Kidney epithelial cell (primary cell): Measurements from ENCODE around the gene GRIK4. TPM values are rescaled to one million over a fixed set of nuclear protein-coding genes. Genes with fewer than 3 reads are reported as not detected.
"Not testable (repeated sequence)": the region's sequence is repeated elsewhere in the genome, so short reads cannot be mapped to it uniquely, and the experiment has no call there.

Experiments
- DNase-seq: peaks from one replicate; pipeline ENCODE4 v3.0.0-alpha.2; 2010; ENCODE audit warnings: low read depth
- H3K27me3 ChIP-seq: 2 replicates; pipeline ENCODE4 v1.6.0; 2011; ENCODE audit warnings: low read length; ENCODE audit not compliant: control insufficient read depth, insufficient read depth
- H3K36me3 ChIP-seq: 2 replicates; pipeline ENCODE4 v1.5.1; 2011; ENCODE audit warnings: low read length; ENCODE audit not compliant: control insufficient read depth, insufficient read depth
- H3K4me3 ChIP-seq: 2 replicates; pipeline ENCODE4 v1.5.1; 2011; ENCODE audit warnings: low read depth, mild to moderate bottlenecking, control low read depth, low read length
- CTCF ChIP-seq: IDR thresholded peaks from 2 replicates; pipeline ENCODE4 v1.5.1; 2011; ENCODE audit warnings: mild to moderate bottlenecking, moderate library complexity, low read length, control low read depth, inconsistent platforms; ENCODE audit not compliant: insufficient read depth, poor library complexity, severe bottlenecking
- total RNA-seq: library from RNA; depleted of rRNA; stranded (reverse); fragments of >200 nt; gene quantifications from 2 replicates; pipeline ENCODE4 v1.2.3, GENCODE V29; 2015

The GRIK4 gene
- total RNA-seq, 1 donor from 2014 or later, result 0.17 TPM

- no peak for TF ChIP-seq CTCF
- no peaks in the 10 kb centered on the region for H3K27me3 ChIP-seq
- peak within 1 kb of the TSS; percentile 95 for H3K4me3 ChIP-seq
- DNase-seq, result peak; percentile 39
- no peaks in the 10 kb centered on the region for H3K36me3 ChIP-seq
These were observed 512.6 kb downstream of the GRIK4 start, which contains the start of gene TBCEL for GRCh38 chr11:121023848-121024751. Gene TBCEL, plus strand, starts transcription at chr11:121024102. Its CDS starts 21,589 bp downstream, at chr11:121045691.

- H3K36me3 ChIP-seq, result no peaks in the 10 kb centered on the region
- DNase-seq, result no peak
- peak overlapping the region; percentile 95 for H3K4me3 ChIP-seq
- no peak for TF ChIP-seq CTCF
- H3K27me3 ChIP-seq, result no peaks in the 10 kb centered on the region
These were observed 513.4 kb downstream of the GRIK4 start for GRCh38 chr11:121024989-121025388.

GRCh38 chr11:121029153-121029552, 517.6 kb downstream of the GRIK4 start:
- Histone ChIP-seq H3K27me3 (no peaks in the 10 kb centered on the region), H3K4me3 (no peak overlapping the region), H3K36me3 (no peaks in the 10 kb centered on the region)
- TF ChIP-seq CTCF, result no peak
- DNase-seq, result no peak

GRCh38 chr11:121029813-121030445, 518.4 kb downstream of the GRIK4 start:
- Histone ChIP-seq H3K4me3 (no peak overlapping the region), H3K36me3 (no peaks in the 10 kb centered on the region), H3K27me3 (no peaks in the 10 kb centered on the region)
- TF ChIP-seq CTCF, result no peak
- no peak for DNase-seq

GRCh38 chr11:121031167-121031566, 519.6 kb downstream of the GRIK4 start:
- H3K4me3 ChIP-seq, result no peak overlapping the region
- H3K27me3 ChIP-seq, result no peaks in the 10 kb centered on the region
- no peak for TF ChIP-seq CTCF
- H3K36me3 ChIP-seq, result no peaks in the 10 kb centered on the region
- no peak for DNase-seq

- not testable (repeated sequence) for H3K27me3 ChIP-seq, H3K36me3 ChIP-seq, DNase-seq, H3K4me3 ChIP-seq
These were observed 520.1 kb downstream of the GRIK4 start for GRCh38 chr11:121031648-121032047.
